AG20443 (cell line): ENCODE data around the gene MTRF1.
A peak's percentile ranks its signal among the peaks of the same experiment; 100 is the strongest.

Experiments
- DNase-seq: peaks from one replicate; pipeline ENCODE4 v3.0.0; 2012; ENCODE audit warnings: low spot score, mixed read lengths

The MTRF1 gene, protein sequence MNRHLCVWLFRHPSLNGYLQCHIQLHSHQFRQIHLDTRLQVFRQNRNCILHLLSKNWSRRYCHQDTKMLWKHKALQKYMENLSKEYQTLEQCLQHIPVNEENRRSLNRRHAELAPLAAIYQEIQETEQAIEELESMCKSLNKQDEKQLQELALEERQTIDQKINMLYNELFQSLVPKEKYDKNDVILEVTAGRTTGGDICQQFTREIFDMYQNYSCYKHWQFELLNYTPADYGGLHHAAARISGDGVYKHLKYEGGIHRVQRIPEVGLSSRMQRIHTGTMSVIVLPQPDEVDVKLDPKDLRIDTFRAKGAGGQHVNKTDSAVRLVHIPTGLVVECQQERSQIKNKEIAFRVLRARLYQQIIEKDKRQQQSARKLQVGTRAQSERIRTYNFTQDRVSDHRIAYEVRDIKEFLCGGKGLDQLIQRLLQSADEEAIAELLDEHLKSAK

DNA sequence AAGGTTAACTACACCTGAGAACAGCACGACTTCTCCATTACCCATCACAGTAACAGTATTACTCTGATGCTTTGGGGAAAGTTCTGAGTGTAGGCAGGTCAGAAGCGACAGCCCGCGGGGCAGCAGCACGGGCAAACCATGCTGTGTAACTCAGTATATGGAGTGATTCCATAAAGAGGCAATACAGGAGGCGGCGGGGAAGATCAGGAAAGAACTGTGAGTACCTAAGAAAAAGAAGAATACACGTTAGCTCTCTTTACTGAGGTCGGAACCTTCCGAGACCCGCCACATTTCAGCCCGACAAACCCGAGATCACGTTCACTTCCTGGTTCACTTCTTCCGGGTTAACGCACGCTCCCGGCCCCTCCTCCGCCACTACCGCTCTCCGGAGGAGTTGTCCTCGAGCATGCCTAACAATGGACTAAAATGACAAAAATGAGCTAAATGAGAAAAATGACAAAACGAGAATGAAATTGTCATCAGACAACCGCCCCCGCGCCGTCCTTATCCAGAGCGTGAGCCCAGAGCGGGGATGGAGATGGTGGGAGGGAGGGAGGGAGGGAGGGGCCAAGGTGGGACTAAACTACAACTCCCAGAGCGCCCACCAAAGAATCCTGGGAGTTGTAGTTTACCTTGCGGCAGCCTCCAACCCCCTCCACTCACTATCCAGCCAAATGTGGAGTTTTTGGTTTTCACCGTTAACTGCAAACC lies at the start of gene MTRF1:
TSS of gene MTRF1 (minus strand) at position 316 of the 711 bp plus-strand sequence. CDS start 2,669 bp downstream, outside the sequence.
- peak; percentile 92 for DNase-seq

DNA sequence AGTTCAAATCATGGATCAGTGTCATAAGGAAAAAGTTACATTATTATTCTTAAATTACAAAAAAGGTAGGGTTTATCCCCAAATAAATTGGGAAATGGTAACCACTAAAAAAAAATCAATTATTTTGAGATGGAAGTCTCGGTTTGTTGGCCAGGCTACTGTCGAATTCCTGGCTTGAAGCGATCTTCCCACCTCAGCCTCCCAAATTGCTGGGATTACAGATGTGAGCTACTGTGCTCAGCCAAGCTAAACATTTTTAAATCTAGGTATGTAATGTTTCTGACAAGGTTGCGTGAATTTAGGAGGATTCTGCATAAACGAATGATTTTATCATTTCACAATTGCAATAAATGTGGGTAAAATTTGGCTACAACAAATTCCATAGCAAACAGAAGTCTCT lies 49.7 kb upstream of the MTRF1 start:
- DNase-seq: no peak

DNA sequence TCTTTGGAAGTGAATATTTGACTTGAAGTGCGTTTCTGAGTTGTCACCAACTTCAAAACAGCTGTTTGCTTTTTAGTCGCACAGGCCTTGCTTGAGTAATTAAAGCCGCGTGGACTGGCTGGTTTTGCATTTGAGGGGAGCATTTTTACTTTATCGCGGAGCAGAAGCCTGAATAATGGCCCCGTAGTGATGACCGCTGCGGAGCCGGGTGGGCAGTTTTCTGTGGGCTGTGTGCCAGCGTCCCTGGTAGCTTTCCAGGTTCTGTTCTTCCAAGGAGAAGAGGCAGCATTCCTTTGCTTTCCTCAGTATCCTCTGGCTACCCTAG lies 48.8 kb upstream of the MTRF1 start:
- DNase-seq: peak; percentile 57

DNA sequence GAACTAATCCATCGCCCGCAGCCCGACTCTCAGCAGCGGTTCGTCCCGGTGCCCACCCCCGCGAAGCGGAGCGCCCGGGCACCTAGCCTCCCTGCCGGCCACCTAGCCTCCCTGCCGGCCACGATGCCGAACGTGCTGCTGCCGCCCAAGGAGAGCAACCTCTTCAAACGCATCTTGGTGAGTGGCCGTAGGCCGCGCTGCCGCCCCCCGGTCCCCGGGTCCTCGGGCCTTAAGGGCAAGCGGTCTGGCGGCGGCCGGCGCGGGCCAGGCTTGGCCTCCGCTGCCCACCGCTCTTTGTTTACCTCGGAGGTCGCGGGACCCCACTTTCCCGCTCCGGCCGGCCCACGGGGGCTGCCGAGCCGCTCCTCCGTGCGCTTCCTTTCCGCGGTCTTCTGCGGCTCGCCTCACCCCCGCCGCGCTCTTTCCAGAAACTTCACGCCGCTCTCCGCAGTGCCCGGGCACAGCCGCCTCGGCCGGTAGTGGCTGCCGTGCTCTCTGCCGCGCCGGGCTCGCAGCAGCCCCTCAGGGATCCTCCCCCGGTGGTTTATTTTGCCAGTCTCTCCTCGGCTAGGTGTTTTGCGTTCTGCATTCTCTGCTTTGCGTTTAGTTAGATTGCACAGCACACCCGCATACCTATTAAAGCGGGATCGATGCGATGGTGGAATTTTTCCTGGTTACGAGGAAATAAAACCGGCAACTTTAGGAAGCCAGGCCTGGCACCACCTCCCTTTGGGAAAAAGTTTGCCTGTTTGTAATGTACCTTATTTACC lies 48.2 kb upstream of the MTRF1 start:
- DNase-seq: peak; percentile 67

DNA sequence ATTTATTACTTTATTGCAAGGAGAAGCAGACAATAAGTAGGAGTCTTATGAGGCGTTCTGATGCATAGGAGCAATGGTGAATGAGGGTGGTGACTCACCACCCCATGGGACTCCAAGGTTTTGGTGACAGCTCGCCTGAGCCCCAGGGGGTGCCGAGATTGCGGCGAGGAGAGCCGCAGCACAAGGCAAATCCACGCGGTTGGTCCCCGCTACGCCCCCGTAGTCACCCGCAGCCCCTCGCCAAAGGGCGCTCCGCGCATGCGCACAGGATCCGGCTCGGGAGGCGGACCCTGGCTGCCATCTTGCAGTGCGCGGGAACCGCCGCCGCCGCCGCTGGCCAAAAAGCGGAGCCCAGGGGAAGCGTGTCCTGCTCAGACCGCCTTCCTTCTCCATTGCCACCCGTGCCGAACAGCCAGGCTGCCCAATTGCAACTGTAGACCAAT lies 47.6 kb upstream of the MTRF1 start, which contains the start of gene NAA16:
TSS of gene NAA16 (plus strand) at position 305 of the 443 bp plus-strand sequence. CDS start 262 bp downstream, outside the sequence.
- DNase-seq: peak; percentile 98

DNA sequence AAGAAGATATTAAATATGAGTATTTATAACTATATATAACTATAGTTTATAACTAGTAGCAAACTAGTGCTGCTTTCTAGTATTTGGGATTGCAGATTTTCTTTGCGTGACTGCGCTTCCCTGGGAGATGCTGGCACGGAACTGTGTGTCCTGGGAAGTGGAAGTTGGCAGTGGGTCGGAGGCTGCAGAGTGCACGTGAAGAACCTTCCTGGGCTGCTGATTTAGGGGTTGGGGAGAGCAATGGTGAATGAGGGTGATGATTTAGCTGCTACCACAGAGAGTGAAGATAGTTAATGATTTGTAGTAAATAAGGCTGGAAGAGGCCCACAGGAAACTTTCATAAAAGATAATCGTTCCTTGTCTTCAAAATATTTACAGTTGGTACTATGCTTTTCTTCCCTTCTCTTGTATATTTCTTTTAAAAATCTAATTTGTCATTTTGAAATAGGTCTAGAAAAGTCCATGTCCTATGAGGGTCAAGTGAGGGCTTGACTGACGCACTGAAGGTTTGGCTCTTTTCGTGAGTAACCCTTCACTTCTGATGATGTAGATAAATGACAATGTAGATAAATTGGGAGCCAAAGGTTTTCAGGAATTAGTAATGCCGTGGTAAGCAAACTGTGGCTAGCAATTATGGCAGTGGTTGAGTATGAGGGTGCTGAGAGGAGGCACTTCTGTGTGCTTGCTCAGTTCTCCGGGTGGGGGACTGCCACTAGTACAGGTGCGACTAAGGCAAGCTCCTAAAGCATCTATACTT lies 44.7 kb upstream of the MTRF1 start:
- DNase-seq: no peak

DNA sequence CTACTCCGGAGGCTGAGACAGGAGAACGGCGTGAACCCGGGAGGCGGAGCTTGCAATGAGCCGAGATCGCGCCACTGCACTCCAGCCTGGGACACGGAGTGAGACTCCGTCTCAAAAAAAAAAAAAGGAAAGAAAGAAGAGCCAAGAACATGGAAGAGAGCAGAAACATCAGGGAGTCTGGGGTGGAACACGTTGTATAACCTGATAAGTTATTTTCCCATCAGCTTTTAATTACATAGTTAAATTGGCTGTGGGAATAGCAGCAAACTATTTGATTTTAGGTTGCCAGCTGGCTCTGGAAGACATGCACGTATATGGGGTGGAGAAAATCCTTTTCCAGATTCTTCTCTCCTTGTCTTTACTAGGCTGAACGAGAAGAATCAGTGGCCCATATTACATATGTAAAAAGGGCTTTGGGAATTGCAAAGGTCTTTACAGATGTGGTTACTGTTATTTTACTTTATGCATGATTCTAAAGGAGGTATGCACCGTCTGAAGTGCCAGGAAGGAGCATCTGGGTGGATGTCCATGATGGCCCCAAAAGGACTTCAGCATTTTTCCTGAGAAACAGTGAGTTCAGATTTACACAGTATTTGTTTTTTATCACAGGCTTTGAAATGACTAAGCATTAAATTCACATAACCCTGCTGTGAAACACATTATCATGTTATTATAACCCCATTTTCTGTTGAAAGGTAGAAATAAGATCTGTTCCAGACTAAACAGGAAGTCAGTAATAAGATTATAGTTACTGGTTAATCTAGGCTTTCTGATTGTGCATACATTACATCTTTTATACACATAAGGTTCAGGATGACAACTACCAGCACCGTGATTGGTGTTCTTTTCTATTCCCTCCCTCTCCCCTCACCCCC lies 43.1 kb upstream of the MTRF1 start:
- DNase-seq: no peak

DNA sequence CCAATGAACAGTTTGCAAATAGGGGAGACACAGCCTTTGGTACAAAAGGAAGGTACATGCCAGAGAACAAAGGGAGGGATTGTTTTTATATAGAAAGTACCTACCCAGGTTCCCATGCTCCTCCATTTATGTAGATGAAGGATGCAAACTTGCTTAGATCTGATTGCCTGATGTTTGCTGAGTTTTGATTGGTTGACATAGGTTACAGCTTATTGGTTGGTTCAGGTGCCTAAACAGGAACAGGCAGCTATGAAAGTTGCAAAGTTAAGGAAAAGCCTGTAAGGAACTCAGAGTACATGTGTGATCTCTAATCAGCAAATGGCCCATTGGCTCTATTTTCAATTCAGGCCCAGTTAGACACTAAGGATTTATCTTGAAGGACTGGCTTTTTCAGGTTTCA lies 41.2 kb upstream of the MTRF1 start:
- DNase-seq: no peak

DNA sequence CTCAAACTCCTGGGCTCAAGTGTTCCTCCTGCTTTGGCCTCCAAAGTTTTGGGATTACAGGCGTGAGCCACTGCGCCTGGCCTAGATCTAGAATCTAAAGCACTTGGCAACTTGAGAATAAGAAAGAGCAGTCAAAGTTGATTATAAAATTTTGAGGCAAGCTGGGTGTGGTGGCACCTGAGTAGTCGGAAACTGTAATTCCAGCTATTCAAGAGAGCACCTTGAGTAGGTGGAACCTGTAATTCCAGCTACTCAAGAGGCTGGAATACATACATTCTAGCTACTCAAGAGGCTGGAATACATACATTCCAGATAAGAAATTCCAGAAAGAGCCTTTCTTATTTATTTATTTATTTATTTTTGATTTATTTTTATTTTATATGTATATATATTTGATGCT lies 39.4 kb upstream of the MTRF1 start:
- DNase-seq: no peak

DNA sequence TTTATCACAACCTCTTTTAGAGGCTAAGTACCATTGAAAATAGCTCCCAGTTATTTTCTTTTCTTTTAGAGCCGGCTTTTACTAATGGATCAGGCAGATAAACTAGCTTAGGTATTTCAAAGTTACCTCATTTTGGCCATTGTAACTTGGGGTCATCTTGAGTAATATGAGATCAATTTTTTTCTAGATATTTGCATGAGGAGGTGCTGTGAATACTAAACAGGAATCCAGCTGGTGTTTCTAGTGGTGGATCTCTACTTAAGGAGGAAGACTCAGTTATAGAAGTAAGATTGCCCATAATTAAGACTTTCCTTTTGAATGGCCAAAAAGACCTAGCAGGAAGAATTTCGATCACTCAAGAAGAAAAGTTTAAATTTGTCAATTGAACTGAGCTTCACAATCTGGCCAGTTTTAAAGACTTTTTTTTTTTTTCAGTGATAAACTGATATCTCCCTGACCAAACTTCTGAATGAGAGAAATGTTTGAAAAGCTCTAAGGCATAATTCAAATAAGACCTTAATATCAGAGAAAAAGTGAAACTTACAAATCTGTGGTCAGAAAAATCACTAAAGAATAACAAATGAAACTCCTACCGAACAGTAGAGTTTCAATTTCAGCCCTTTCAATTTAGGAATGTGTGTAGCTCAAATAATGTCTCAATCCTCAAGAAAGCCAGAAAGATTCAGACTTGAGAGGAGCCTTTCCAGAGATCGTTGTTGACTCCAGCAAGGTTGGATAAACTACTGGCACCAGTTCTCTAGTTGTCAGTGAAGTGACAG lies 36.1 kb upstream of the MTRF1 start:
- DNase-seq: no peak

DNA sequence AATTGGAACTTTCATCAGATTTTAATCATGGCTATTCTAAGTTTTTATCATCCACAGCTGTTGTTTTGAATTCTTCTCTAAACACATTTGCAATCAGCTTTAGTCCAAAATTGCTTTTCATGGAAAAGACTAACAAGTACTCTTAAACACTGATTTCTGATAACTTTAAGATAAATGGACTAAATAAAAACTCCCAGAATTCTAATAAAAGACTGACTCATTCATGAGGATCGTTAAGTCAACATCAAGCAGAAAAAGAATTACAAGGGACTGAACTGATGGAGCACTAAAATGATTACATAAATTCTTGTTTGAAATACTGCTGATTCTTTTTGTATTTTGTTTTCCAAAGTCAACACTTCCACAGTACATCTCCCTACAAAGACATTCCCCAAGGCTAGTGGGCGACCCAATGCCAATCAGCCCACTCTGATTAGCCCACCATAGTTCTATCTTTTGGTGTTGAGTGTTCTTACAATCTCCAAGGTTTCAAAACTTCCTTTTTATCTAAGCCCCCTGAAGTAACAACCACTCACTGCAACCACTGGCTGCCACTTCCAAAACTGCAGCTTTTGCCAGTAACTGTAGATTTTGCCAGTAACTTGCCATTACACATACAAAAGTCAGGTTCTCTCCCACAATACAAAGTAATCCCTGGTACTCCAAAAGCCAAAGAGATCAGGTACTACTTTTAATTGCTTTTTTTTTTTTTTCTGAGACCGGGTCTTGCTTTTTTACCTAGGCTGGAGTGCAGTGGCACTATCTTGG lies 33.7 kb upstream of the MTRF1 start:
- DNase-seq: no peak

DNA sequence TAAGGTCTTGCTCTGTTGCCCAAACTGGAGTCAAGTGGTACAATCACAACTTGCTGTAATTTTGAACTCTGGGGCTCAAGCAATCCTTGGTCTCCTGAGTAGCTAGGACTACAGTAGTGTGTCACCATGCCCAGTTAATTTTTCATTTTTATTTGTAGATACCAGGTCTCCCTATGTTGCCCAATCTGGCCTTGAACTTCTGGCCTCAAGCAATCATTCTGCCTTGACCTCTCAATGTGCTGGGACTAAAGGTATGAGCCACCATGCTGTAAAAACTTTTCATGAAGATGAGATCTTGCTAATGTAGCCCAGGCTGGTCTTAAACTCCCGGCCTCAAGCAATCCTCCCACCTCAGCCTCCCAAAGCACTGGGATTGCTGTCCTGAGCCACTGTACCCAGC lies 32.6 kb upstream of the MTRF1 start:
- no peak for DNase-seq

DNA sequence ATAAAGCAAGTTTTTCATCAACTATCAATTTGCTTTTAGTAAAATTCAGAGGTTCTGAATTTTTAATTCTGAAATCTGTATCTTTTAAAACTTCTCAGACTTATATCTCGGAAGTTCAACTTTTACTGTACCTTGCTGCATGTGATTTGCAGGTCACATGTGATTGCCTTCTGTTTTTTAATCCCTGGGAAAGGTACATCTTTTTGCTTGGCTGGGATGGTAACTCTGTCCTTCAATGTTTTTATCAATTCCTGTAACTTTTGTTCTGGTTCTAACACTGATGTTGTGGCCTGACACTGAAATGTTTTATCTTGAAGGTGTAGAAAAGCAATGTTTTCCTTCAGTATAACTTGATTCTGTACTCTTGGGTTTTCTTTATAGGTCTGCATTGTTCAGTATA lies 31.5 kb upstream of the MTRF1 start:
- DNase-seq: no peak

DNA sequence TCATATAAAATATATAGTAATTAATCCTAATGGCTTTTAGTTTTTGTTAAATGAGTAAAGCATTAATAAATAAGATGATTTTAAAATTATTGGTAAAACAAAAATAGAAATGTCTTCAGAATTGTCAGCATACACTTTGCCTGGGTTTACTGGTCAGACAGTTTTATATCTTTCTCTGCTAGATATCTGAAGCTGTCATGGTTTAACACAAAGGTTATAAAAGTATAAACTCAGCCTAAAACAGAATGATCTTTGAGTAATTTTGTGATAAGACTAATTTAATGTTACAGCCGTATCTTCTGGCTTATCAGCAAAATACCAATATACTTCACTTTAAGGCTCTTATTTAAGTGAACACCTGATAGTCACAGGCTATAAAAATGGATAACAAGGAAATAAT lies 29.9 kb upstream of the MTRF1 start:
- no peak for DNase-seq

DNA sequence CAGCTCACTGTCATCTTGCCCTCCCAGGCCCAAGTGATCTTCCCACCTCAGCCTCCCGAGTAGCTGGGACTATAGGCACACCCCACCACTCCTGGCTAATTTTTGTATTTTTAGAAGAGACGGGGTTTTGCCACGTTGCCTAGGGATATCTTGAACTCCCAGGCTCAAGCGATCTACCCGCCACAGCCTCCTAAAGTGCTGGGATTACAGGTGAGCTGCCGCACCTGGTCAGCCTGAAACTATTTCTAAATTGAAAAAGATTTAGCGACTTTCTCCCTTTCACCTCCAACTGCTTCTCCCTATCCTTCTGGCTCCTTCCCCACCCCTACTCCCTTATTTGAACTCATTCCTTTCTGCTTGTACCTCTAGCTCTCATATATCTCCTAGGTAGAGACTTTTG lies 27.9 kb upstream of the MTRF1 start:
- no peak for DNase-seq

DNA sequence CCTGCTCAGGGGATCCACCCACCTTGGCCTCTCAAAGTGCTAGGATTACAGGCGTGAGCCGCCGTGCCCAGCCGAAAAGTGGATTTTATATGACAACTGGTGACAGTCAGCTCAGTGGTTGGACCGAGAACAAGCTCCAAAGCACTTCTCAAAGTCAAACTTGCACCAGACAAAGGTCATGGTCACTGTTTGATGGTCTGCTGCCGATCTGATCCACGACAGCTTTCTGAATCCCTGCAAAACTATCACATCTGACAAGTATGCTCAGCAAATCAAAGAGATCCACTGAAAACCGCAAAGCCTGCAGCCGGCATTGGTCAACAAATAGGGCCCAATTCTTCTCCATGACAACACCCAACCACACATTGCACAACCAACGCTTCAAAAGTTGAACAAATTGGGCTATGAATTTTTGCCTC lies 26.1 kb upstream of the MTRF1 start:
- DNase-seq: no peak

DNA sequence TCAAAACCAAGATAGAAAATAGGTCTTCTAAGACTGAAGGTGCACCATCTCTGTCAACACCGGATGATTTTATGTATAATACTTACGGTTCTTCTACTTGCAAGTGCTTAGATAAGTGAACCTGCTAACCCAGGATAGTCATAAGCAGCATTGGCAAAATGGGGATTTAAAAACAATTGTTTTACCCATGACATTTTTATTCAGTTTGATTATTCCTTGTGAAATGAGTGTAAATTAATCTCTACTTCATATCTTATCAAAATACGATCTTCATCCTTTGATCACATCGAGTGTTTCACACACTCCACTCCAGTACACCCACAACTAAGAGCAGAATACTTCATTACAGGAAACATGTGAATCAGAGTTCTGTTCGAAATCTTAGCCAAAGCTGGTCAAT lies 23.0 kb upstream of the MTRF1 start:
- no peak for DNase-seq

DNA sequence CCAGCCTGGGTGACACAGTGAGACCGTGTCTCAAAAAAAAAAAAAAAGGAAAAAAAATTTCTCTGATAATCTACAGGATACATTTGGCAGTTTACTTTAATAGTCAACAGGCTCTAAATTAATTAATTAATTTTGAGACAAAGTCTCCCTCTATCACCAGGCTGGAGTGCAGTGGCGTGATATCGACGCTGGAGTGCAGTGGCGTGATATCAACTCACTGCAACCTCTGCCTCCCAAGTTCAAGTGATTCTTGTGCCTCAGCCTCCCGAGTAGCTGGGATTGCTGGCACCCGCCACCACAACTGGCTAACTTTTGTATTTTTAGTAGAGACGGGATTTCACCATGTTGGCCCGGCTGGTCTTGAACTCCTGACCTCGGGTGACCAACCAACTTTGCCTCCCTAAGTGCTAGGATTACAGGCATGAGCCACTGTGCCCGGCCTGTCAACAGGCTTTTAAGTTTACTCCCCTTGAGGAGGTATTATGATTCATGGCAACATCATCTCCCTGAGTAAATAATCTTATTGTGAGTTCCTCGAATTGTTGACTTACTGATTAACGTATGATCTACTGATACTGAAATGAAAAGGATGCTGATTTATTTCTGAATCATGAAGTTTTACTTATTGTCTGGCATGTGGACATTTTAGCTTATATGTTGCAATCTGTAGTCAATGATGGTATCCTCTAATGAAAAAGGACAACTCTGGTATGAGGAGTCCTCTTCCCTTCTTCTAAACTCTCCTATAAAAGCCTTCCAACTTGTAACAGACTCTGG lies 21.3 kb upstream of the MTRF1 start:
- peak; percentile 48 for DNase-seq
